GM12891 (cell line): ENCODE results near the gene OSBPL1A.

ENCODE experiments used
- POLR2AphosphoS5 ChIP-seq: IDR thresholded peaks from 2 replicates; pipeline ENCODE4 v1.6.1; 2011; ENCODE audit warnings: low read depth, low read length, control low read depth
- SPI1 ChIP-seq: IDR thresholded peaks from 2 replicates; pipeline ENCODE4 v1.6.1; 2011; ENCODE audit warnings: low read depth, low read length, control low read depth

DNA sequence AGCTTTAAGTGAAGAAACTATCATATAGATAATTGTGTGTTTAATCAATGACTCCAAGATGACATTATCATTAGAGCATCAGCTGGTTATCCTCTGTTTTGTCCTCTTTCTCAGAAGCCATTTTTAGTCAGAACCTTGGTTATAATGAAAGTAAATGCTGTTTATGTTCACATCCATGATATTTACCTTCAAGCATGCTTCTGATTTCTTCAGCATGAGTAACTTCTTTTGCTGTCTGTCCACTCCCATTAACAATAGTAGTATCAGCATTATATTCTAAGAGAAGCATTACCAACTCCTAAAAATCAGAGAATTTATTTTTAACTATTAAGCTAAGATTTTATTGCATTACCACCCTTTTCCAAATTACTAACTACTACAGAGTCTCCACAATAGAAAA lies 56.3 kb downstream of the OSBPL1A start:
- no peak for TF ChIP-seq POLR2AphosphoS5
- no peak for TF ChIP-seq SPI1
